Measurements from ENCODE around the gene HNRNPDL. TPM values are rescaled to one million over a fixed set of nuclear protein-coding genes. Genes with fewer than 3 reads are reported as not detected.

HNRNPDL gene
- total RNA-seq, 1 donor from 2014 or later: 582 TPM

DNA sequence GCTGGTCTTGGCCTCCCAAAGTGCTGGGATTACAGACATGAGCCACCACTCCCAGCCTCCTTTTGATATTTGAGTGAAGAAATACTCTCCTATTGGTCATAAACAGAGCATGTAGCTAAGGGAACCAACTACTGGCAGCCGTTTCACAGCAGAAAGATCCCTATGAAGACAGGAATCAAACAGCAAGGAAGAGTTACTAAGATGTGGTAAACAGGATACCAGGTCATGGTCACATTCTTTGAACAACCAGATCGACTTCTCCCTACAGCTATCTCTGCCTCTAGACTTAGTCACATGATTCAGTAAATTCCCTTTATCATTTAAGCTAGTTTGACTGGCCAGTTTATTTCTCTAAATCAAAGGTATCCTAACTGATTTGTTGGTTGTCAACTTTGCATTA, 47.5 kb downstream of the HNRNPDL start:
- DNase-seq (ENCODE audit: low read depth, low spot score): no peak
- Mint-ChIP-seq H3K36me3 (ENCODE audit: low read depth) (peaks cover 17% of the 10 kb centered on the region), H3K4me3 (no peak overlapping the region), H3K27me3 (ENCODE audit: low read depth) (no peaks in the 10 kb centered on the region), H3K27ac (ENCODE audit: unreplicated experiment) (no peak overlapping the region), H3K4me1 (peaks cover 8% of the 10 kb centered on the region), H3K9me3 (peaks cover 9% of the 10 kb centered on the region)
- TF ChIP-seq, protein P1, sequence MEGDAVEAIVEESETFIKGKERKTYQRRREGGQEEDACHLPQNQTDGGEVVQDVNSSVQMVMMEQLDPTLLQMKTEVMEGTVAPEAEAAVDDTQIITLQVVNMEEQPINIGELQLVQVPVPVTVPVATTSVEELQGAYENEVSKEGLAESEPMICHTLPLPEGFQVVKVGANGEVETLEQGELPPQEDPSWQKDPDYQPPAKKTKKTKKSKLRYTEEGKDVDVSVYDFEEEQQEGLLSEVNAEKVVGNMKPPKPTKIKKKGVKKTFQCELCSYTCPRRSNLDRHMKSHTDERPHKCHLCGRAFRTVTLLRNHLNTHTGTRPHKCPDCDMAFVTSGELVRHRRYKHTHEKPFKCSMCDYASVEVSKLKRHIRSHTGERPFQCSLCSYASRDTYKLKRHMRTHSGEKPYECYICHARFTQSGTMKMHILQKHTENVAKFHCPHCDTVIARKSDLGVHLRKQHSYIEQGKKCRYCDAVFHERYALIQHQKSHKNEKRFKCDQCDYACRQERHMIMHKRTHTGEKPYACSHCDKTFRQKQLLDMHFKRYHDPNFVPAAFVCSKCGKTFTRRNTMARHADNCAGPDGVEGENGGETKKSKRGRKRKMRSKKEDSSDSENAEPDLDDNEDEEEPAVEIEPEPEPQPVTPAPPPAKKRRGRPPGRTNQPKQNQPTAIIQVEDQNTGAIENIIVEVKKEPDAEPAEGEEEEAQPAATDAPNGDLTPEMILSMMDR (conservative IDR thresholded peaks at IDR 0.05): no peak

- no peak overlapping the region for H3K4me3 Mint-ChIP-seq
- no peaks in the 10 kb centered on the region for H3K27me3 Mint-ChIP-seq (ENCODE audit: low read depth)
- TF ChIP-seq, protein P1 (conservative IDR thresholded peaks at IDR 0.05): no peak
- H3K4me1 Mint-ChIP-seq: peaks cover 8% of the 10 kb centered on the region
- no peak for DNase-seq (ENCODE audit: low read depth, low spot score)
- peaks cover 8% of the 10 kb centered on the region for H3K9me3 Mint-ChIP-seq
- H3K36me3 Mint-ChIP-seq (ENCODE audit: low read depth): peaks cover 19% of the 10 kb centered on the region
- H3K27ac Mint-ChIP-seq (ENCODE audit: unreplicated experiment): no peak overlapping the region
These were observed 48.5 kb downstream of the HNRNPDL start for GRCh38 chr4:82381661-82382296.

GRCh38 chr4:82381235-82381634, 49.0 kb downstream of the HNRNPDL start:
- Mint-ChIP-seq H3K4me1 (peaks cover 12% of the 10 kb centered on the region), H3K9me3 (peaks cover 4% of the 10 kb centered on the region), H3K27me3 (ENCODE audit: low read depth) (no peaks in the 10 kb centered on the region), H3K4me3 (no peak overlapping the region), H3K27ac (ENCODE audit: unreplicated experiment) (no peak overlapping the region), H3K36me3 (ENCODE audit: low read depth) (peaks cover 22% of the 10 kb centered on the region)
- no peak for DNase-seq (ENCODE audit: low read depth, low spot score)
- TF ChIP-seq, protein P1 (conservative IDR thresholded peaks at IDR 0.05): no peak

DNA sequence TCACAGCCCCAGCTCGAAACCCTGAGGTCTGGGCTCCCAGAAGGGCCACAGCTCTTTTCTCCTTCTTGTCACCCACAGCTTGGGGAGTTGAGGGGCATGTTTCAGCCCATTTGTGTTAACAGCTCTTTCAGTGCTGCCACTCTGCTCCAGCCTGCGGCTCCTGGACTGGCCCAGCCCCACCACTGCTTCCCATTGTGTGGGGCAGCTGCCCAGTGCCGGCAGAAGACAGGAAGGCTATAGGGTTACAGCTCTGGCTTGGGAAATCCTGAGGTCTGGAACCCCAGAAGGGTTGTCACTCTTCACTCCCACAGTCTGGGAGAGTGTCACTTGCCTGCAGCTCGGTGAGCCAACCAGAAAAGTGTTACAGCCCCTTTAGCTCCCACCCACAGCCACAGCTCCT, 49.4 kb downstream of the HNRNPDL start:
- H3K9me3 Mint-ChIP-seq: peaks cover 4% of the 10 kb centered on the region
- H3K36me3 Mint-ChIP-seq (ENCODE audit: low read depth): peaks cover 21% of the 10 kb centered on the region
- H3K27ac Mint-ChIP-seq (ENCODE audit: unreplicated experiment): no peak overlapping the region
- DNase-seq (ENCODE audit: low read depth, low spot score): no peak
- no peak overlapping the region for H3K4me3 Mint-ChIP-seq
- TF ChIP-seq, protein P1 (conservative IDR thresholded peaks at IDR 0.05): no peak
- H3K4me1 Mint-ChIP-seq: peaks cover 16% of the 10 kb centered on the region
- H3K27me3 Mint-ChIP-seq (ENCODE audit: low read depth): no peaks in the 10 kb centered on the region

GRCh38 chr4:82380344-82380743, 49.9 kb downstream of the HNRNPDL start:
- H3K27ac Mint-ChIP-seq (ENCODE audit: unreplicated experiment): no peak overlapping the region
- H3K4me3 Mint-ChIP-seq: no peak overlapping the region
- H3K9me3 Mint-ChIP-seq: peaks cover 2% of the 10 kb centered on the region
- TF ChIP-seq, protein P1 (conservative IDR thresholded peaks at IDR 0.05): no peak
- H3K4me1 Mint-ChIP-seq: peaks cover 21% of the 10 kb centered on the region
- H3K27me3 Mint-ChIP-seq (ENCODE audit: low read depth): no peaks in the 10 kb centered on the region
- DNase-seq (ENCODE audit: low read depth, low spot score): no peak
- H3K36me3 Mint-ChIP-seq (ENCODE audit: low read depth): peaks cover 19% of the 10 kb centered on the region

All from neural crest cell (in vitro differentiated cells).